Gastrocnemius medialis (tissue), 4 donors: ENCODE data around the gene PLPP3.

ENCODE experiments used
- POLR2A ChIP-seq, 2 donors: fragments of 450-650 bp; IDR thresholded peaks; one replicate each; pipeline ENCODE4 v1.6.1; 2017; ENCODE audit warnings: antibody characterized with exemption in 2 of 2, mild to moderate bottlenecking in 2 of 2, moderate library complexity in 2 of 2
- TF ChIP-seq, protein P1 (sequence below), 5 experiments: fragments of 450-650 bp in 3 of 5; fragments of 200-600 bp in 2 of 5; sonication (generic) in 2 of 5; IDR thresholded peaks in 4 of 5; conservative IDR thresholded peaks in 1 of 5; 1 replicate in 4 of 5; 2 replicates in 1 of 5; pipeline ENCODE4 v1.5.1; 2016 to 2019; ENCODE audit warnings: antibody characterized with exemption in 5 of 5, mild to moderate bottlenecking in 3 of 5, moderate library complexity in 3 of 5

GRCh38 chr1:56453016-56453415 is 126.3 kb downstream of the PLPP3 start:
- TF ChIP-seq, protein P1, sequence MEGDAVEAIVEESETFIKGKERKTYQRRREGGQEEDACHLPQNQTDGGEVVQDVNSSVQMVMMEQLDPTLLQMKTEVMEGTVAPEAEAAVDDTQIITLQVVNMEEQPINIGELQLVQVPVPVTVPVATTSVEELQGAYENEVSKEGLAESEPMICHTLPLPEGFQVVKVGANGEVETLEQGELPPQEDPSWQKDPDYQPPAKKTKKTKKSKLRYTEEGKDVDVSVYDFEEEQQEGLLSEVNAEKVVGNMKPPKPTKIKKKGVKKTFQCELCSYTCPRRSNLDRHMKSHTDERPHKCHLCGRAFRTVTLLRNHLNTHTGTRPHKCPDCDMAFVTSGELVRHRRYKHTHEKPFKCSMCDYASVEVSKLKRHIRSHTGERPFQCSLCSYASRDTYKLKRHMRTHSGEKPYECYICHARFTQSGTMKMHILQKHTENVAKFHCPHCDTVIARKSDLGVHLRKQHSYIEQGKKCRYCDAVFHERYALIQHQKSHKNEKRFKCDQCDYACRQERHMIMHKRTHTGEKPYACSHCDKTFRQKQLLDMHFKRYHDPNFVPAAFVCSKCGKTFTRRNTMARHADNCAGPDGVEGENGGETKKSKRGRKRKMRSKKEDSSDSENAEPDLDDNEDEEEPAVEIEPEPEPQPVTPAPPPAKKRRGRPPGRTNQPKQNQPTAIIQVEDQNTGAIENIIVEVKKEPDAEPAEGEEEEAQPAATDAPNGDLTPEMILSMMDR (IDR thresholded peaks at IDR 0.05 in 4 of 5, conservative IDR thresholded peaks at IDR 0.05 in 1 of 5): no peak
- TF ChIP-seq POLR2A (IDR thresholded peaks at IDR 0.05): no peak
